BLaER1 treated with 17β-estradiol and CSF1 and Interleukin-3, amounts not matched to agents 10 nM and 100 nM (cell line): ENCODE data around the gene MAP2K6.
A peak's percentile ranks its signal among the peaks of the same experiment; 100 is the strongest.

Experiments
- H3K27ac ChIP-seq, 11 experiments: shearing (Covaris generic); formaldehyde crosslinking; 2 replicates each; pipeline ENCODE4 v1.8.1; 2022
- H3K27me3 ChIP-seq, 11 experiments: shearing (Covaris generic); formaldehyde crosslinking; 2 replicates each; pipeline ENCODE4 v1.8.1; 2022
- H3K36me3 ChIP-seq, 11 experiments: shearing (Covaris generic); formaldehyde crosslinking; 2 replicates each; pipeline ENCODE4 v1.8.1; 2022
- H3K4me1 ChIP-seq, 10 experiments: shearing (Covaris generic); formaldehyde crosslinking; 2 replicates each; pipeline ENCODE4 v1.8.1; 2022
- H3K4me2 ChIP-seq, 11 experiments: shearing (Covaris generic); formaldehyde crosslinking; 2 replicates each; pipeline ENCODE4 v1.8.1; 2022
- H3K4me3 ChIP-seq, 10 experiments: shearing (Covaris generic); formaldehyde crosslinking; 2 replicates each; pipeline ENCODE4 v1.8.1; 2022
- H3K9ac ChIP-seq, 11 experiments: shearing (Covaris generic); formaldehyde crosslinking; 2 replicates each; pipeline ENCODE4 v1.8.1; 2022
- H3K9me3 ChIP-seq, 11 experiments: shearing (Covaris generic); formaldehyde crosslinking; replicated peaks in 1 of 11; 2 replicates each; pipeline ENCODE4 v1.8.1; 2022
- H4K20me1 ChIP-seq, 11 experiments: shearing (Covaris generic); formaldehyde crosslinking; 2 replicates each; pipeline ENCODE4 v1.8.1; 2022
- Cebpa-rat ChIP-seq, 11 experiments: shearing (Covaris generic); IDR thresholded peaks; 2 replicates each; pipeline ENCODE4 v1.8.1; 2022

Gene MAP2K6

GRCh38 chr17:69447726-69448125 lies 33.2 kb downstream of the MAP2K6 start:
- TF ChIP-seq Cebpa-rat (IDR thresholded peaks at IDR 0.05): no peak
- no peak overlapping the region for H3K27ac ChIP-seq
- no peak overlapping the region for H3K9ac ChIP-seq
- no peaks in the 10 kb centered on the region for H3K36me3 ChIP-seq
- H3K27me3 ChIP-seq: 0 out of 22 replicates have a peak, but pooled peaks cover 0 to 1% (median 0%) of the 10 kb centered on the region in 11 experiments
- no peak overlapping the region for H3K4me2 ChIP-seq
- no peak overlapping the region for H3K4me3 ChIP-seq
- H3K4me1 ChIP-seq: peaks cover 19 to 42% (median 29%) of the 10 kb centered on the region in 10 experiments
- 0 out of 22 replicates have a peak, but pooled peaks cover 0 to 7% (median 0%) of the 10 kb centered on the region in 11 experiments for H4K20me1 ChIP-seq
- H3K9me3 ChIP-seq: peaks cover 0 to 21% (median 11%) of the 10 kb centered on the region in 11 experiments; a peak in 8 of 22 replicates

GRCh38 chr17:69448431-69449102 lies 34.1 kb downstream of the MAP2K6 start:
- H3K9me3 ChIP-seq: peaks cover 0 to 15% (median 7%) of the 10 kb centered on the region in 11 experiments; a peak in 8 of 22 replicates
- H3K36me3 ChIP-seq: no peaks in the 10 kb centered on the region
- peaks cover 19 to 50% (median 37%) of the 10 kb centered on the region in 10 experiments for H3K4me1 ChIP-seq
- no peak for TF ChIP-seq Cebpa-rat (IDR thresholded peaks at IDR 0.05)
- no peak overlapping the region for H3K4me3 ChIP-seq
- H3K9ac ChIP-seq: no peak overlapping the region
- H4K20me1 ChIP-seq: peaks cover 0 to 7% (median 0%) of the 10 kb centered on the region in 11 experiments; a peak in 1 of 22 replicates
- H3K27ac ChIP-seq: no peak overlapping the region
- 0 out of 22 replicates have a peak, but pooled peaks cover 0 to 6% (median 0%) of the 10 kb centered on the region in 11 experiments for H3K27me3 ChIP-seq
- peak overlapping the region in 3 of 11 experiments; percentile 1 to 21 (median 13); a peak in 3 of 22 replicates for H3K4me2 ChIP-seq

GRCh38 chr17:69450131-69450530 lies 35.6 kb downstream of the MAP2K6 start:
- no peak overlapping the region for H3K9ac ChIP-seq
- no peak overlapping the region for H3K4me3 ChIP-seq
- peaks cover 0 to 6% (median 0%) of the 10 kb centered on the region in 11 experiments; a peak in 1 of 22 replicates for H3K27me3 ChIP-seq
- peaks cover 21 to 60% (median 47%) of the 10 kb centered on the region in 10 experiments for H3K4me1 ChIP-seq
- peaks cover 0 to 7% (median 0%) of the 10 kb centered on the region in 11 experiments; a peak in 1 of 22 replicates for H4K20me1 ChIP-seq
- TF ChIP-seq Cebpa-rat (IDR thresholded peaks at IDR 0.05): no peak
- H3K4me2 ChIP-seq: no peak overlapping the region
- H3K27ac ChIP-seq: no peak overlapping the region
- peaks cover 0 to 11% (median 0%) of the 10 kb centered on the region in 11 experiments; a peak in 7 of 22 replicates for H3K9me3 ChIP-seq
- H3K36me3 ChIP-seq: no peaks in the 10 kb centered on the region

GRCh38 chr17:69450918-69451317 lies 36.4 kb downstream of the MAP2K6 start:
- H3K36me3 ChIP-seq: no peaks in the 10 kb centered on the region
- peaks cover 13 to 61% (median 50%) of the 10 kb centered on the region in 10 experiments for H3K4me1 ChIP-seq
- H4K20me1 ChIP-seq: peaks cover 0 to 7% (median 0%) of the 10 kb centered on the region in 11 experiments; a peak in 1 of 22 replicates
- H3K9ac ChIP-seq: no peak overlapping the region
- peaks cover 0 to 6% (median 0%) of the 10 kb centered on the region in 11 experiments; a peak in 1 of 22 replicates for H3K27me3 ChIP-seq
- no peak overlapping the region for H3K4me3 ChIP-seq
- no peak for TF ChIP-seq Cebpa-rat (IDR thresholded peaks at IDR 0.05)
- H3K4me2 ChIP-seq: peak overlapping the region in 8 of 11 experiments; percentile 38 to 85 (median 66); a peak in 16 of 22 replicates
- H3K9me3 ChIP-seq: peaks cover 0 to 11% (median 0%) of the 10 kb centered on the region in 11 experiments; a peak in 7 of 22 replicates
- H3K27ac ChIP-seq: no peak overlapping the region

GRCh38 chr17:69451416-69452394 lies 37.2 kb downstream of the MAP2K6 start:
- Histone ChIP-seq H3K4me2 (peak overlapping the region; percentile 13 to 85 (median 60); a peak in 19 of 22 replicates), H3K9me3 (peaks cover 0 to 11% (median 0%) of the 10 kb centered on the region in 11 experiments; a peak in 4 of 22 replicates), H3K27me3 (peaks cover 0 to 6% (median 0%) of the 10 kb centered on the region in 11 experiments; a peak in 1 of 22 replicates), H4K20me1 (peaks cover 0 to 7% (median 0%) of the 10 kb centered on the region in 11 experiments; a peak in 1 of 22 replicates), H3K4me1 (peaks cover 8 to 69% (median 52%) of the 10 kb centered on the region in 10 experiments; a peak in 18 of 20 replicates), H3K4me3 (no peak overlapping the region), H3K36me3 (no peaks in the 10 kb centered on the region), H3K9ac (no peak overlapping the region; a peak in 1 of 22 replicates), H3K27ac (no peak overlapping the region)
- no peak for TF ChIP-seq Cebpa-rat (IDR thresholded peaks at IDR 0.05)

GRCh38 chr17:69452664-69453260 lies 38.3 kb downstream of the MAP2K6 start:
- H3K4me1 ChIP-seq: peaks cover 8 to 75% (median 52%) of the 10 kb centered on the region in 10 experiments; a peak in 18 of 20 replicates
- H3K27me3 ChIP-seq: peaks cover 0 to 6% (median 0%) of the 10 kb centered on the region in 11 experiments; a peak in 1 of 22 replicates
- no peaks in the 10 kb centered on the region for H3K36me3 ChIP-seq
- H3K4me2 ChIP-seq: peak overlapping the region in 7 of 11 experiments; percentile 28 to 82 (median 72); a peak in 10 of 22 replicates
- H4K20me1 ChIP-seq: peaks cover 0 to 7% (median 0%) of the 10 kb centered on the region in 11 experiments; a peak in 1 of 22 replicates
- H3K9me3 ChIP-seq: peaks cover 0 to 5% (median 0%) of the 10 kb centered on the region in 11 experiments; a peak in 2 of 22 replicates
- TF ChIP-seq Cebpa-rat (IDR thresholded peaks at IDR 0.05): no peak
- no peak overlapping the region for H3K27ac ChIP-seq
- no peak overlapping the region for H3K4me3 ChIP-seq
- H3K9ac ChIP-seq: no peak overlapping the region

- Histone ChIP-seq H3K9me3 (peaks cover 0 to 5% (median 0%) of the 10 kb centered on the region in 11 experiments; a peak in 2 of 22 replicates), H3K36me3 (no peaks in the 10 kb centered on the region), H3K4me2 (peak overlapping the region in 10 of 11 experiments; percentile 1 to 82 (median 60); a peak in 15 of 22 replicates), H3K27ac (no peak overlapping the region), H3K27me3 (peaks cover 0 to 6% (median 0%) of the 10 kb centered on the region in 11 experiments; a peak in 1 of 22 replicates), H3K4me1 (peaks cover 8 to 76% (median 52%) of the 10 kb centered on the region in 10 experiments; a peak in 18 of 20 replicates), H3K4me3 (0 out of 20 replicates have a peak overlapping the region, but pooled peaks of 1 of the 10 experiments have one; percentile 21), H4K20me1 (peaks cover 0 to 7% (median 0%) of the 10 kb centered on the region in 11 experiments; a peak in 1 of 22 replicates), H3K9ac (no peak overlapping the region; a peak in 1 of 22 replicates)
- no peak for TF ChIP-seq Cebpa-rat (IDR thresholded peaks at IDR 0.05)
Measured at GRCh38 chr17:69454051-69454450, 39.6 kb downstream of the MAP2K6 start.
